Ovary (tissue), 3 donors: ENCODE measurements around the gene IFRD1.

ENCODE experiments used
- POLR2A ChIP-seq: fragments of 450-650 bp; IDR thresholded peaks from one replicate; pipeline ENCODE4 v1.6.1; 2017; ENCODE audit warnings: antibody characterized with exemption, mild to moderate bottlenecking, moderate library complexity
- TF ChIP-seq, protein P1 (sequence below), 3 donors: fragments of 450-650 bp in 2 of 3; fragments of 200-600 bp in 1 of 3; IDR thresholded peaks; one replicate each; pipeline versions ENCODE4 v1.5.1 to v1.8.0; 2016 to 2022; ENCODE audit warnings: antibody characterized with exemption in 3 of 3, mild to moderate bottlenecking in 1 of 3
- donor health status: DM: no; HTN: no; CAD: no.

DNA sequence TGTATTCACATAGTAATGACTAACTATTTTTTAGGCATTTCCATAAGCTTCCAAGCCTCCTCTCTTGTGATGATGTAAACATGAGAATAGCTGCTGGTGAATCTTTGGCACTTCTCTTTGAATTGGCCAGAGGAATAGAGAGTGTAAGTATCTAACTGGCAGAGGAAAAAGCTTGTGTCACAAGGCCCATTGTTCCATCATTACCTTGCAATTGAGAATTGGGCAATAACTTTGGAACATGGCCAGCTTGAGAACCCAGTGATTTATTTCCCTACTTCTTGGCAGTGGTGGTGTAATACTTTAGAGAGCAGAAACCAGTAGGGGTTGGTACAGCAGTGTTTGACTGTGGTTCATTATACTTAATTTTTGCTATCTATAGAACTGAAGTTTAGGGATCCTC lies 12.0 kb downstream of the IFRD1 start:
- TF ChIP-seq, protein P1, sequence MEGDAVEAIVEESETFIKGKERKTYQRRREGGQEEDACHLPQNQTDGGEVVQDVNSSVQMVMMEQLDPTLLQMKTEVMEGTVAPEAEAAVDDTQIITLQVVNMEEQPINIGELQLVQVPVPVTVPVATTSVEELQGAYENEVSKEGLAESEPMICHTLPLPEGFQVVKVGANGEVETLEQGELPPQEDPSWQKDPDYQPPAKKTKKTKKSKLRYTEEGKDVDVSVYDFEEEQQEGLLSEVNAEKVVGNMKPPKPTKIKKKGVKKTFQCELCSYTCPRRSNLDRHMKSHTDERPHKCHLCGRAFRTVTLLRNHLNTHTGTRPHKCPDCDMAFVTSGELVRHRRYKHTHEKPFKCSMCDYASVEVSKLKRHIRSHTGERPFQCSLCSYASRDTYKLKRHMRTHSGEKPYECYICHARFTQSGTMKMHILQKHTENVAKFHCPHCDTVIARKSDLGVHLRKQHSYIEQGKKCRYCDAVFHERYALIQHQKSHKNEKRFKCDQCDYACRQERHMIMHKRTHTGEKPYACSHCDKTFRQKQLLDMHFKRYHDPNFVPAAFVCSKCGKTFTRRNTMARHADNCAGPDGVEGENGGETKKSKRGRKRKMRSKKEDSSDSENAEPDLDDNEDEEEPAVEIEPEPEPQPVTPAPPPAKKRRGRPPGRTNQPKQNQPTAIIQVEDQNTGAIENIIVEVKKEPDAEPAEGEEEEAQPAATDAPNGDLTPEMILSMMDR (IDR thresholded peaks at IDR 0.05): no peak
- TF ChIP-seq POLR2A: no peak
